Progenitor cell of endocrine pancreas (in vitro differentiated cells): ENCODE measurements around the gene ADGRV1. TPM values are rescaled to one million over a fixed set of nuclear protein-coding genes. Genes with fewer than 3 reads are reported as not detected.

Source experiments
- DNase-seq: peaks from one replicate; pipeline ENCODE4 v3.0.0; 2021; ENCODE audit warnings: low spot score; ENCODE audit not compliant: unreplicated experiment
- H3K27ac Mint-ChIP-seq: 2 replicates; pipeline ENCODE4 v1.8.0; 2021; ENCODE audit warnings: mild to moderate bottlenecking, moderate library complexity, mixed read lengths
- H3K27me3 Mint-ChIP-seq: 2 replicates; pipeline ENCODE4 v1.8.0; 2021; ENCODE audit warnings: mixed read lengths
- H3K36me3 Mint-ChIP-seq: 2 replicates; pipeline ENCODE4 v1.8.0; 2022; ENCODE audit warnings: mixed read lengths; ENCODE audit not compliant: insufficient read depth
- H3K4me1 Mint-ChIP-seq: 2 replicates; pipeline ENCODE4 v1.8.0; 2021; ENCODE audit warnings: low read depth, mixed read lengths
- H3K4me3 Mint-ChIP-seq: 2 replicates; pipeline ENCODE4 v1.8.0; 2021; ENCODE audit warnings: low read depth, mild to moderate bottlenecking, moderate library complexity, mixed read lengths
- H3K9me3 Mint-ChIP-seq: 2 replicates; pipeline ENCODE4 v1.8.0; 2021; ENCODE audit warnings: low read depth, mixed read lengths
- CTCF ChIP-seq: fragments of 200-600 bp; sonication (generic); IDR thresholded peaks from one replicate; pipeline ENCODE4 v1.5.0; 2021; ENCODE audit warnings: antibody characterized with exemption, mild to moderate bottlenecking; ENCODE audit not compliant: unreplicated experiment
- total RNA-seq: library from RNA; stranded (reverse); gene quantifications from 2 replicates; pipeline ENCODE4 v1.2.1, GENCODE V29; 2021

The ADGRV1 gene
- total RNA-seq, 1 donor from 2014 or later, result 82.3 TPM

GRCh38 chr5:90547072-90547536 is 11.5 kb upstream of the ADGRV1 start:
- Mint-ChIP-seq H3K36me3 (no peaks in the 10 kb centered on the region), H3K9me3 (peaks cover 4% of the 10 kb centered on the region), H3K4me1 (peaks cover 39% of the 10 kb centered on the region), H3K4me3 (no peak overlapping the region), H3K27ac (peak overlapping the region; percentile 52), H3K27me3 (no peaks in the 10 kb centered on the region)
- TF ChIP-seq CTCF, result no peak
- DNase-seq, result no peak

- Mint-ChIP-seq H3K27me3 (no peaks in the 10 kb centered on the region), H3K4me3 (peak overlapping the region; percentile 17), H3K27ac (peak overlapping the region; percentile 80), H3K9me3 (no peaks in the 10 kb centered on the region), H3K4me1 (peaks cover 39% of the 10 kb centered on the region), H3K36me3 (no peaks in the 10 kb centered on the region)
- no peak for TF ChIP-seq CTCF
- no peak for DNase-seq
These were observed 10.5 kb upstream of the ADGRV1 start for GRCh38 chr5:90548069-90548593.

GRCh38 chr5:90549223-90549622 is 9.4 kb upstream of the ADGRV1 start:
- DNase-seq, result no peak
- no peaks in the 10 kb centered on the region for H3K36me3 Mint-ChIP-seq
- TF ChIP-seq CTCF, result no peak
- no peaks in the 10 kb centered on the region for H3K27me3 Mint-ChIP-seq
- peaks cover 40% of the 10 kb centered on the region for H3K4me1 Mint-ChIP-seq
- no peak overlapping the region for H3K4me3 Mint-ChIP-seq
- H3K9me3 Mint-ChIP-seq, result no peaks in the 10 kb centered on the region
- no peak overlapping the region for H3K27ac Mint-ChIP-seq

GRCh38 chr5:90549729-90550275 is 8.8 kb upstream of the ADGRV1 start:
- no peak for DNase-seq
- Mint-ChIP-seq H3K9me3 (no peaks in the 10 kb centered on the region), H3K27me3 (no peaks in the 10 kb centered on the region), H3K27ac (no peak overlapping the region), H3K4me3 (no peak overlapping the region), H3K36me3 (no peaks in the 10 kb centered on the region), H3K4me1 (peaks cover 38% of the 10 kb centered on the region)
- TF ChIP-seq CTCF, result no peak

- H3K36me3 Mint-ChIP-seq, result no peaks in the 10 kb centered on the region
These were observed 7.6 kb upstream of the ADGRV1 start for GRCh38 chr5:90550963-90551362.

More at GRCh38 chr5:90550963-90551362, 7.6 kb upstream of the ADGRV1 start:
- TF ChIP-seq CTCF, result no peak
- Mint-ChIP-seq H3K4me1 (peaks cover 34% of the 10 kb centered on the region), H3K9me3 (no peaks in the 10 kb centered on the region), H3K27ac (no peak overlapping the region), H3K27me3 (no peaks in the 10 kb centered on the region), H3K4me3 (no peak overlapping the region)
- DNase-seq, result no peak
